GM23338 (cell line): ENCODE measurements around the gene NLGN1. TPM values are rescaled to one million over a fixed set of nuclear protein-coding genes. Genes with fewer than 3 reads are reported as not detected.

Experiments used
- ATAC-seq: fragments of 200-7000 bp; cut with Tn5 transposase; 3 replicates; pipeline ENCODE4 v1.9.1; 2020
- DNase-seq: peaks from one replicate; pipeline ENCODE4 v3.0.0-alpha.2; 2015; ENCODE audit warnings: low spot score
- H2AFZ ChIP-seq: fragments of 200-600 bp; sonication (generic); 2 replicates; pipeline ENCODE4 v1.8.0; 2016; ENCODE audit warnings: antibody characterized with exemption, mild to moderate bottlenecking, moderate library complexity
- H3F3A ChIP-seq: fragments of 200-600 bp; sonication (generic); replicated peaks from 2 replicates; pipeline ENCODE4 v1.8.0; 2017; ENCODE audit warnings: antibody characterized with exemption, mixed run types, low read depth
- H3K27ac ChIP-seq: fragments of 200-600 bp; sonication (generic); 2 replicates; pipeline ENCODE4 v1.6.1; 2016; ENCODE audit warnings: low read depth
- H3K27me3 ChIP-seq: fragments of 200-600 bp; sonication (generic); 2 replicates; pipeline ENCODE4 v1.8.0; 2016; ENCODE audit warnings: mild to moderate bottlenecking, mixed run types, moderate library complexity; ENCODE audit not compliant: insufficient read depth
- H3K36me3 ChIP-seq: fragments of 200-600 bp; sonication (generic); 2 replicates; pipeline ENCODE4 v1.8.0; 2016; ENCODE audit warnings: mild to moderate bottlenecking; ENCODE audit not compliant: insufficient read depth
- H3K4me1 ChIP-seq: fragments of 200-600 bp; sonication (generic); 2 replicates; pipeline ENCODE4 v1.8.0; 2016; ENCODE audit warnings: mild to moderate bottlenecking, moderate library complexity; ENCODE audit not compliant: insufficient read depth
- H3K4me2 ChIP-seq: fragments of 200-600 bp; sonication (generic); 2 replicates; pipeline ENCODE4 v1.7.1; 2017; ENCODE audit warnings: mixed run types
- H3K4me3 ChIP-seq: fragments of 200-600 bp; sonication (generic); 2 replicates; pipeline ENCODE4 v1.6.1; 2016; ENCODE audit warnings: mixed run types
- H3K79me2 ChIP-seq: fragments of 200-600 bp; sonication (generic); replicated peaks from 2 replicates; pipeline ENCODE4 v1.8.0; 2017; ENCODE audit warnings: mild to moderate bottlenecking; ENCODE audit not compliant: insufficient read depth
- H3K9me2 ChIP-seq: fragments of 200-600 bp; sonication (generic); 2 replicates; pipeline ENCODE4 v1.8.0; 2017; ENCODE audit not compliant: insufficient read depth
- H4K20me1 ChIP-seq: fragments of 200-600 bp; sonication (generic); replicated peaks from 2 replicates; pipeline ENCODE4 v1.8.0; 2017; ENCODE audit warnings: mild to moderate bottlenecking; ENCODE audit not compliant: insufficient read depth
- H3K27ac Mint-ChIP-seq: 2 replicates; pipeline ENCODE4 v1.8.0; 2020; ENCODE audit warnings: inconsistent platforms, mild to moderate bottlenecking, moderate library complexity, mixed read lengths
- H3K27me3 Mint-ChIP-seq: 3 replicates; pipeline ENCODE4 v1.8.0; 2022; ENCODE audit warnings: low read depth, mild to moderate bottlenecking, moderate library complexity, mixed read lengths, inconsistent platforms; ENCODE audit not compliant: insufficient read depth, poor library complexity
- H3K36me3 Mint-ChIP-seq: 3 replicates; pipeline ENCODE4 v1.8.0; 2021; ENCODE audit warnings: low read depth, mild to moderate bottlenecking, inconsistent platforms, moderate library complexity, mixed read lengths
- H3K4me1 Mint-ChIP-seq: 3 replicates; pipeline ENCODE4 v1.8.0; 2020; ENCODE audit warnings: mild to moderate bottlenecking, inconsistent platforms, mixed read lengths
- H3K4me3 Mint-ChIP-seq: 3 replicates; pipeline ENCODE4 v1.8.0; 2021; ENCODE audit warnings: moderate library complexity, mild to moderate bottlenecking, inconsistent platforms, mixed read lengths
- H3K9me3 Mint-ChIP-seq: 3 replicates; pipeline ENCODE4 v1.8.0; 2020; ENCODE audit warnings: moderate library complexity, mild to moderate bottlenecking, inconsistent platforms, mixed read lengths
- CTCF ChIP-seq, 2 experiments: fragments of 200-600 bp in 1 of 2; sonication (generic) in 1 of 2; conservative IDR thresholded peaks; 2 replicates each; pipeline versions ENCODE4 v1.5.1 to v1.6.1; 2016 to 2017; ENCODE audit warnings: antibody characterized with exemption in 2 of 2, low read depth in 2 of 2, mild to moderate bottlenecking in 2 of 2, moderate library complexity in 1 of 2
- ETS1 ChIP-seq: IDR thresholded peaks from 2 replicates; pipeline ENCODE4 v1.6.1; 2016; ENCODE audit warnings: antibody characterized with exemption
- EZH2 ChIP-seq: fragments of 200-600 bp; sonication (generic); IDR thresholded peaks from one replicate; pipeline ENCODE4 v1.8.0; 2017; ENCODE audit warnings: antibody characterized with exemption, mild to moderate bottlenecking, low read depth; ENCODE audit not compliant: unreplicated experiment
- EZH2phosphoT487 ChIP-seq: fragments of 200-600 bp; sonication (generic); IDR thresholded peaks from one replicate; pipeline ENCODE4 v1.8.1; 2018; ENCODE audit warnings: antibody characterized with exemption; ENCODE audit not compliant: unreplicated experiment
- JUNB ChIP-seq: IDR thresholded peaks from one replicate; pipeline ENCODE4 v1.6.1; 2016; ENCODE audit warnings: antibody characterized with exemption; ENCODE audit not compliant: unreplicated experiment
- NANOG ChIP-seq: IDR thresholded peaks from 2 replicates; pipeline ENCODE4 v1.6.1; 2016; ENCODE audit warnings: antibody characterized with exemption, borderline replicate concordance
- POLR2AphosphoS5 ChIP-seq: IDR thresholded peaks from 2 replicates; pipeline ENCODE4 v1.6.1; 2016; ENCODE audit warnings: antibody characterized with exemption, low read depth
- STAT1 ChIP-seq: IDR thresholded peaks from one replicate; pipeline ENCODE4 v1.6.1; 2016; ENCODE audit warnings: antibody characterized with exemption; ENCODE audit not compliant: unreplicated experiment
- ZNF114 ChIP-seq: fragments of 250-450 bp; sonication (Bioruptor Pico); IDR thresholded peaks from 2 replicates; pipeline ENCODE4 v1.5.0; 2020; ENCODE audit warnings: mild to moderate bottlenecking, moderate library complexity
- ZNF331 ChIP-seq: fragments of 250-450 bp; sonication (Bioruptor Pico); IDR thresholded peaks from 2 replicates; pipeline ENCODE4 v1.5.0; 2020; ENCODE audit warnings: low read depth, mild to moderate bottlenecking, moderate library complexity
- ZNF462 ChIP-seq: fragments of 250-450 bp; sonication (Bioruptor Pico); IDR thresholded peaks from 2 replicates; pipeline ENCODE4 v1.5.0; 2020; ENCODE audit warnings: mild to moderate bottlenecking, moderate library complexity
- polyA plus RNA-seq: library from polyadenylated mRNA; unstranded; fragments of >200 nt; fragmentation: Nextera tagmentation; extraction: Ambion mirVana; gene quantifications from 2 replicates; pipeline ENCODE4 v1.2.1, GENCODE V29; 2016
- total RNA-seq: library from RNA; depleted of rRNA; stranded (reverse); fragments of >200 nt; shearing (Covaris generic); gene quantifications from 2 replicates; pipeline ENCODE4 v1.2.3, GENCODE V29; 2014
- TF ChIP-seq, protein P1 (sequence below): IDR thresholded peaks from one replicate; pipeline ENCODE4 v1.6.1; 2018; ENCODE audit warnings: antibody characterized with exemption; ENCODE audit not compliant: unreplicated experiment

The NLGN1 gene
- total and polyA plus RNA-seq, 2 experiments from 2014 or later = 6.5 to 18.6 TPM

DNA sequence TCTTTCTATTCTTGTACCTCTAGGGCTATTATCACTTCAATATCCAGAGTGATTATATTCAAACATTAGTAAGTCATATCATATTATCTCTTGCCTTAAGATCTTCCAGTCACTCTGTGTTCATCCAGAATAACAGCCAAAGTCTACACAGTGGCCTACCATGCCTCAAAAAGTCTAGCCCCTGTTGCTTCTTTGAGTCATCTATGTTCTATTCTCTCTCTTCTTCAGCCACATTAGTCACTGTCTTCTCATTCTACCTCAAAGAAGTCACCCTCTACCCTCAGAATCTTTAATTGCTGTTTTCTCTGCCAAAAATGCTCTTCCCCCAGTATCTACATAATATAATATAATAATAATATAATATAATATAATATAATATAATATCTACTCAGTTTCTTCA is 356.0 kb downstream of the NLGN1 start (continued):
- TF ChIP-seq ETS1 = no peak
- no peak for TF ChIP-seq EZH2

DNA sequence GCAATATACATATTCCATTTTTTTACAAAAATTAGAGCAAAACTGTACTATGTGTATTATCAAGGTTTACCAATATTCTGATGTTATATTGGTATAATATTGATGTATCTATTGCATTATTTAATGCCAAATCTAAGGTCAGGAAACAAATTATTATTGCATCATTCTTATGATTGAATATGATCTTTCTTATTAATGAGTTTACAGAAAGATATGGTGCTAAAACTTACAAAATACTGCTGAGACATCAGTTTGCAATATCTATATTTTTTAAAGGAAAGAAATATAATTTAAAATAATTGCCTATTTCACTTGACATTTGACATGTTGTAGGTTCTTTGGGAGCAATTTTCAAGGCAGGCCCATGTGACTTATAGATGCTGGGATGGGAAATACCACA is 357.6 kb downstream of the NLGN1 start:
- H3K4me1 Mint-ChIP-seq = peaks cover 8% of the 10 kb centered on the region
- no peaks in the 10 kb centered on the region for H3K79me2 ChIP-seq
- H3K9me2 ChIP-seq = no peaks in the 10 kb centered on the region
- H3K27ac Mint-ChIP-seq = no peak overlapping the region
- H3K4me3 Mint-ChIP-seq = no peak overlapping the region
- no peaks in the 10 kb centered on the region for H3K27me3 Mint-ChIP-seq
- ATAC-seq (no peak), DNase-seq (no peak)
- no peak overlapping the region for H3K27ac ChIP-seq
- no peak overlapping the region for H3K4me2 ChIP-seq
- H3K36me3 ChIP-seq = no peaks in the 10 kb centered on the region
- no peaks in the 10 kb centered on the region for H3K36me3 Mint-ChIP-seq
- no peaks in the 10 kb centered on the region for H3K9me3 Mint-ChIP-seq
- no peak overlapping the region for H2AFZ ChIP-seq
- no peaks in the 10 kb centered on the region for H4K20me1 ChIP-seq
- H3F3A ChIP-seq = no peaks in the 10 kb centered on the region
- no peaks in the 10 kb centered on the region for H3K27me3 ChIP-seq
- H3K4me1 ChIP-seq = peaks cover 6% of the 10 kb centered on the region
- H3K4me3 ChIP-seq = no peak overlapping the region
- TF ChIP-seq ZNF331 (CRISPR knock-in tag) (no peak), STAT1 (no peak), ZNF114 (CRISPR knock-in tag) (no peak), CTCF (conservative IDR thresholded peaks at IDR 0.05; ENCODE audit: low read depth in 2 of 2) (no peak), EZH2 (no peak), EZH2phosphoT487 (no peak), NANOG (no peak), ZNF462 (CRISPR knock-in tag) (no peak), ETS1 (no peak), JUNB (no peak), POLR2AphosphoS5 (no peak)
- TF ChIP-seq, protein P1, sequence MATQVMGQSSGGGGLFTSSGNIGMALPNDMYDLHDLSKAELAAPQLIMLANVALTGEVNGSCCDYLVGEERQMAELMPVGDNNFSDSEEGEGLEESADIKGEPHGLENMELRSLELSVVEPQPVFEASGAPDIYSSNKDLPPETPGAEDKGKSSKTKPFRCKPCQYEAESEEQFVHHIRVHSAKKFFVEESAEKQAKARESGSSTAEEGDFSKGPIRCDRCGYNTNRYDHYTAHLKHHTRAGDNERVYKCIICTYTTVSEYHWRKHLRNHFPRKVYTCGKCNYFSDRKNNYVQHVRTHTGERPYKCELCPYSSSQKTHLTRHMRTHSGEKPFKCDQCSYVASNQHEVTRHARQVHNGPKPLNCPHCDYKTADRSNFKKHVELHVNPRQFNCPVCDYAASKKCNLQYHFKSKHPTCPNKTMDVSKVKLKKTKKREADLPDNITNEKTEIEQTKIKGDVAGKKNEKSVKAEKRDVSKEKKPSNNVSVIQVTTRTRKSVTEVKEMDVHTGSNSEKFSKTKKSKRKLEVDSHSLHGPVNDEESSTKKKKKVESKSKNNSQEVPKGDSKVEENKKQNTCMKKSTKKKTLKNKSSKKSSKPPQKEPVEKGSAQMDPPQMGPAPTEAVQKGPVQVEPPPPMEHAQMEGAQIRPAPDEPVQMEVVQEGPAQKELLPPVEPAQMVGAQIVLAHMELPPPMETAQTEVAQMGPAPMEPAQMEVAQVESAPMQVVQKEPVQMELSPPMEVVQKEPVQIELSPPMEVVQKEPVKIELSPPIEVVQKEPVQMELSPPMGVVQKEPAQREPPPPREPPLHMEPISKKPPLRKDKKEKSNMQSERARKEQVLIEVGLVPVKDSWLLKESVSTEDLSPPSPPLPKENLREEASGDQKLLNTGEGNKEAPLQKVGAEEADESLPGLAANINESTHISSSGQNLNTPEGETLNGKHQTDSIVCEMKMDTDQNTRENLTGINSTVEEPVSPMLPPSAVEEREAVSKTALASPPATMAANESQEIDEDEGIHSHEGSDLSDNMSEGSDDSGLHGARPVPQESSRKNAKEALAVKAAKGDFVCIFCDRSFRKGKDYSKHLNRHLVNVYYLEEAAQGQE = no peak
